MM.1S (cell line): Measurements from ENCODE around the gene GMCL2.

Source experiments
- DNase-seq: peaks from one replicate; pipeline ENCODE4 v3.0.0-alpha.2; 2015
- H2AFZ ChIP-seq: fragments of 300-600 bp; sonication (generic); 2 replicates; pipeline ENCODE4 v1.6.0; 2016; ENCODE audit warnings: antibody characterized with exemption, low read length
- H3F3A ChIP-seq: fragments of 300-600 bp; sonication (generic); 2 replicates; pipeline ENCODE4 v1.6.1; 2016; ENCODE audit warnings: mild to moderate bottlenecking, antibody characterized with exemption, low read length, moderate library complexity, mixed read lengths; ENCODE audit not compliant: insufficient read depth
- H3K27ac ChIP-seq: fragments of 300-600 bp; sonication (generic); 2 replicates; pipeline ENCODE4 v1.5.1; 2016; ENCODE audit warnings: mild to moderate bottlenecking, low read length
- H3K27me3 ChIP-seq: fragments of 300-600 bp; sonication (generic); replicated peaks from 2 replicates; pipeline ENCODE4 v1.6.0; 2016; ENCODE audit warnings: low read length; ENCODE audit not compliant: insufficient read depth
- H3K36me3 ChIP-seq: fragments of 300-600 bp; sonication (generic); replicated peaks from 2 replicates; pipeline ENCODE4 v1.6.1; 2016; ENCODE audit warnings: mild to moderate bottlenecking, low read length, mixed read lengths; ENCODE audit not compliant: insufficient read depth
- H3K4me1 ChIP-seq: fragments of 300-600 bp; sonication (generic); 2 replicates; pipeline ENCODE4 v1.6.1; 2016; ENCODE audit warnings: low read length, mixed read lengths
- H3K4me2 ChIP-seq: fragments of 300-600 bp; sonication (generic); 2 replicates; pipeline ENCODE4 v1.6.0; 2016; ENCODE audit warnings: low read depth, low read length
- H3K4me3 ChIP-seq: fragments of 300-600 bp; sonication (generic); 2 replicates; pipeline ENCODE4 v1.5.1; 2016; ENCODE audit warnings: low read length, mixed read lengths
- H3K79me2 ChIP-seq: fragments of 300-600 bp; sonication (generic); 2 replicates; pipeline ENCODE4 v1.6.1; 2016; ENCODE audit warnings: mixed run types, low read length, mixed read lengths
- H3K9ac ChIP-seq: fragments of 300-600 bp; sonication (generic); 2 replicates; pipeline ENCODE4 v1.6.1; 2016; ENCODE audit warnings: low read length, mixed read lengths
- H3K9me2 ChIP-seq: fragments of 300-600 bp; sonication (generic); replicated peaks from 2 replicates; pipeline ENCODE4 v1.6.1; 2016; ENCODE audit warnings: mild to moderate bottlenecking, low read length, mixed read lengths; ENCODE audit not compliant: insufficient read depth
- H3K9me3 ChIP-seq: fragments of 300-600 bp; sonication (generic); replicated peaks from 2 replicates; pipeline ENCODE4 v1.6.1; 2016; ENCODE audit warnings: mild to moderate bottlenecking, low read length, mixed read lengths; ENCODE audit not compliant: insufficient read depth
- H4K20me1 ChIP-seq: fragments of 300-600 bp; sonication (generic); 2 replicates; pipeline ENCODE4 v1.6.1; 2016; ENCODE audit warnings: mild to moderate bottlenecking, low read length, moderate library complexity, mixed read lengths; ENCODE audit not compliant: insufficient read depth
- EZH2 ChIP-seq: fragments of 300-600 bp; sonication (generic); optimal IDR thresholded peaks from 2 replicates; pipeline ENCODE3; 2017; ENCODE audit warnings: low read depth, mild to moderate bottlenecking, antibody characterized with exemption, low read length, mixed read lengths
- EZH2phosphoT487 ChIP-seq: fragments of 300-600 bp; sonication (generic); IDR thresholded peaks from 2 replicates; pipeline ENCODE4 v1.6.1; 2018; ENCODE audit warnings: antibody characterized with exemption, low read length
- TF ChIP-seq, protein P1 (sequence below): fragments of 300-600 bp; sonication (generic); IDR thresholded peaks from 2 replicates; pipeline ENCODE4 v1.5.1; 2016; ENCODE audit warnings: antibody characterized with exemption, low read length, mixed read lengths

GMCL2 gene

DNA sequence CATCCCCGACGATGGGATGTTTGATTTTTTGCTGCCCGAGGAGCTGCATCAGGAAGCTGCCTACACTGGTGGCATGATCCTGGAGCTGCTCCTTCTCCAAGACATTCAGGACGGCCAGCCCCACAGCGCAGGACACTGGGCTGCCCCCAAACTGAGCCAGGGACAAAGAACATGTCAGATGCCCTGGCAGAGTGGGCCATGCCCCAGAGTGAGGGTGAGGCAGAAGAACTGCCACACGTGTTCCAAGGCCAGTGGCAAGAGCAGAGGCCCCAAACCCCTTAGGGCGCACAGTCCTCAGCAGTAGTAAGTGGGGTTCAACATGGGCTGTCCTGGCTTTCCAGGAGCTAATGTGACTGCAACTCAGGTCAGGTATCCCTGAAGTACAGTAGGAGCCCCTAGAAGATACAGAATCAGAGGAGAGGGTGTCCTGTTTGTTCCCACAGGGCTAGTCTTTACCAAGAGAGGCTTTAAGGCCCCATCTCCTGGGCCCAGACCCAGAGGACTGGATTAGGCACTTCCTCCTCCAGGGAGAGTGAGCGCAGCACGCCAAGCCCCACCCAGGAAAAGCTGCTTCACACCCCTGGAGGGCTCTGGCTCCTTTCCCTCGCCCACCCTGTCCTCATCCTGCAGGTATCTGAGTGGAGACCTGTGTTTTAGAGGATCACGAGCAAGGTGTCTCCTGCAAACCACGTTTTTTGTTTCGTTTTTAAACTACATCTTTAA, 28.3 kb upstream of the GMCL2 start:
- H3K4me3 ChIP-seq: no peak overlapping the region
- H2AFZ ChIP-seq: no peak overlapping the region
- peaks cover 14% of the 10 kb centered on the region; the same call in 1 of the 2 replicates for H3K79me2 ChIP-seq
- TF ChIP-seq EZH2phosphoT487 (no peak), EZH2 (no peak)
- TF ChIP-seq, protein P1, sequence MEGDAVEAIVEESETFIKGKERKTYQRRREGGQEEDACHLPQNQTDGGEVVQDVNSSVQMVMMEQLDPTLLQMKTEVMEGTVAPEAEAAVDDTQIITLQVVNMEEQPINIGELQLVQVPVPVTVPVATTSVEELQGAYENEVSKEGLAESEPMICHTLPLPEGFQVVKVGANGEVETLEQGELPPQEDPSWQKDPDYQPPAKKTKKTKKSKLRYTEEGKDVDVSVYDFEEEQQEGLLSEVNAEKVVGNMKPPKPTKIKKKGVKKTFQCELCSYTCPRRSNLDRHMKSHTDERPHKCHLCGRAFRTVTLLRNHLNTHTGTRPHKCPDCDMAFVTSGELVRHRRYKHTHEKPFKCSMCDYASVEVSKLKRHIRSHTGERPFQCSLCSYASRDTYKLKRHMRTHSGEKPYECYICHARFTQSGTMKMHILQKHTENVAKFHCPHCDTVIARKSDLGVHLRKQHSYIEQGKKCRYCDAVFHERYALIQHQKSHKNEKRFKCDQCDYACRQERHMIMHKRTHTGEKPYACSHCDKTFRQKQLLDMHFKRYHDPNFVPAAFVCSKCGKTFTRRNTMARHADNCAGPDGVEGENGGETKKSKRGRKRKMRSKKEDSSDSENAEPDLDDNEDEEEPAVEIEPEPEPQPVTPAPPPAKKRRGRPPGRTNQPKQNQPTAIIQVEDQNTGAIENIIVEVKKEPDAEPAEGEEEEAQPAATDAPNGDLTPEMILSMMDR: no peak
- H3K9ac ChIP-seq: no peak overlapping the region
- peaks cover 21% of the 10 kb centered on the region for H3F3A ChIP-seq
- no peaks in the 10 kb centered on the region for H3K4me1 ChIP-seq
- no peaks in the 10 kb centered on the region for H3K27me3 ChIP-seq
- no peak overlapping the region for H3K27ac ChIP-seq
- H4K20me1 ChIP-seq: peaks cover 3% of the 10 kb centered on the region; the same call in 1 of the 2 replicates
- no peaks in the 10 kb centered on the region for H3K9me3 ChIP-seq
- no peak for DNase-seq
- no peak overlapping the region for H3K4me2 ChIP-seq
- H3K9me2 ChIP-seq: no peaks in the 10 kb centered on the region
- peaks cover 13% of the 10 kb centered on the region for H3K36me3 ChIP-seq

DNA sequence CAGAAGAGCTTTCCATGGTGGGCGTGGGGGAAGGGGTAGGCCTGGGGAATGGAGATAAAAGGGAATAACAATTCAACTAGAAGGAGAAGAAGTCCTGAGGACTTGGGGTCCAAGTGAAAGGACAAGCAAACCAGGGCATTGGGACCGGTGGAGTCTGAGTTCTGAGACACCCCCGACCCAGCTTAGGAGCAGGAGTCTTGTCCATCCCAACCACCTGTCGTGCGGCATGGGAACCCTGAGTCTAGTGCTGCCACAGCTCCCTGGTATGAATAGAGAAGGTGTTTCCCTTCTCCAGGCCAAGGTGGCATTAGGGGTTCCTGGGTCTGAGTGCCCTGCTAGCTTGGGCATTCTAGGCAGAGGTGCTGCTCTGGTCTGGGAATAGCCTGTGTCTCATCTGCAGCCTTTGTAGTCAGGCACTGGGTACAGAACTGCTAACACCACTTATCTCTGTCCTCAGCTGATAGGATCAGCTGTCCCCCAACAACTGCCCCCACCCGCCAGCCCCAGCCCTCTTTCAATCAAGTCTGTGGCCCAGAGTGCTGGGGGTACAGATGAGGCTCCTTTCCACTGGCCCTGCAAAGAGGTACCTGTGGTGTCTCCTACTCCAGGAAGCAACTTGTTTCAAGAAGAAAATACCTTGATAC, 27.1 kb upstream of the GMCL2 start:
- no peak for DNase-seq
- Histone ChIP-seq H3K79me2 (peaks cover 26% of the 10 kb centered on the region), H3K27ac (no peak overlapping the region), H3F3A (peaks cover 27% of the 10 kb centered on the region), H3K27me3 (no peaks in the 10 kb centered on the region), H3K9me2 (no peaks in the 10 kb centered on the region), H3K9ac (no peak overlapping the region), H2AFZ (no peak overlapping the region), H3K9me3 (no peaks in the 10 kb centered on the region), H3K36me3 (peaks cover 24% of the 10 kb centered on the region), H3K4me2 (no peak overlapping the region), H3K4me3 (no peak overlapping the region), H4K20me1 (peaks cover 14% of the 10 kb centered on the region), H3K4me1 (no peaks in the 10 kb centered on the region)
- TF ChIP-seq EZH2: no peak

DNA sequence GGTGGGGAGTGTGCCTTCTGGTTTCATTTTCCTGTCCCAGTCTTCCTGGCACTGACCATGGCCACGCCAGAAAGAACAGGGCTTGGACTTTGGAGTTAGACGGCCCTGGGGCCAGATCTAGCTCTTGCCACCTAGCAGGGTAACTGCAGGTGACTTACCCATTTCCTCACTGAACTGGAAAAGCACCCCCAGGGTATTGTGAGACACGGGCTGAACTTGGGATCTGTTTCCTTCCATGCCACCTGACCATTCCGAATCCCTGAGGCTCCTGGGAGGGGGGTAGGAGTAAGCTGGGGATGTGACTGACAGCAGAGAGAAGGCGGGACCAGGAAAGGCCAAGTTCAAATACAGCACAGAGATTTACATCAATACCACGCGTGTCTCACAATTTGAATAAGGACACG, 26.6 kb upstream of the GMCL2 start:
- TF ChIP-seq EZH2 (no peak), EZH2phosphoT487 (no peak)
- TF ChIP-seq, protein P1: no peak
- H3K9me2 ChIP-seq: no peaks in the 10 kb centered on the region
- DNase-seq: no peak
- H3K4me1 ChIP-seq: no peaks in the 10 kb centered on the region
- H3K36me3 ChIP-seq: peaks cover 24% of the 10 kb centered on the region
- peaks cover 27% of the 10 kb centered on the region for H3F3A ChIP-seq
- no peak overlapping the region for H3K9ac ChIP-seq
- H3K9me3 ChIP-seq: no peaks in the 10 kb centered on the region
- H3K27me3 ChIP-seq: no peaks in the 10 kb centered on the region
- H3K79me2 ChIP-seq: peaks cover 31% of the 10 kb centered on the region
- H3K4me3 ChIP-seq: no peak overlapping the region
- peaks cover 19% of the 10 kb centered on the region for H4K20me1 ChIP-seq
- H3K4me2 ChIP-seq: no peak overlapping the region
- no peak overlapping the region for H3K27ac ChIP-seq
- no peak overlapping the region for H2AFZ ChIP-seq

DNA sequence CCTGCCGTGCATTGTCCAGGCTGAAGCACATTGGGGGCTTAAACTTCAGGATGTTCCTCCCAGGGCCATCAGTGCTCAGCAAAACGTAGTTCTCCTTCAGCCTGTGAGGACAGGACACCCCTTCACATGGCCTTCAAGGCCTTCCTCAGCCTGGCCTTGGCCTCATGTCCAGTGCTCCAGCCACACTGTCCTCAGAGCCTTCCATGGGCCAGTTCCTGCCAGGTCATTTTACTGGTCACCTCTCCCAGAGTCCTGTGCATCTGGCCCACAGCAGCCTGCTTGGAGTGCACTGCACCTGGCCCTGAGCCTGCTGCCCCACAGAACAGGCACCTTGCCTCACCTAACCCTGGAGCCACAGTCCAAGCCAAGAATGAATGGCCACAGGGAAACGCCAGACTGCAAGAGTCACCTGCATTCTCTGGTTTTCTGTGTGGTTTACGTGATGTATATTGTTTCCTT, 25.9 kb upstream of the GMCL2 start:
- Histone ChIP-seq H3K27ac (no peak overlapping the region), H3K4me1 (peaks cover 1% of the 10 kb centered on the region; the same call in 1 of the 2 replicates), H3K4me3 (no peak overlapping the region), H3K4me2 (no peak overlapping the region), H3F3A (peaks cover 22% of the 10 kb centered on the region), H3K27me3 (no peaks in the 10 kb centered on the region), H3K9me3 (no peaks in the 10 kb centered on the region), H4K20me1 (peaks cover 26% of the 10 kb centered on the region), H3K9ac (no peak overlapping the region), H2AFZ (no peak overlapping the region), H3K36me3 (peaks cover 26% of the 10 kb centered on the region), H3K79me2 (peaks cover 38% of the 10 kb centered on the region), H3K9me2 (no peaks in the 10 kb centered on the region)
- TF ChIP-seq EZH2phosphoT487: no peak
- no peak for TF ChIP-seq EZH2
- TF ChIP-seq, protein P1: no peak
- DNase-seq: no peak
